Activated CD4-positive, alpha-beta T cell treated with anti-CD3 and anti-CD28 coated beads, Interleukin-2, amount 50 U/mL, for 1 hour (primary cell): ENCODE measurements around the gene CCDC175.

Experiments used
- DNase-seq: peaks from one replicate; pipeline ENCODE4 v3.0.0-alpha.2; 2020

The CCDC175 gene

GRCh38 chr14:59481407-59481806 lies 95.2 kb downstream of the CCDC175 start:
- DNase-seq = no peak

- DNase-seq = no peak
Measured at GRCh38 chr14:59480166-59480565, 96.4 kb downstream of the CCDC175 start.

- no peak for DNase-seq
Measured at GRCh38 chr14:59478540-59478939, 98.1 kb downstream of the CCDC175 start.

- no peak for DNase-seq
Measured at GRCh38 chr14:59475709-59476108, 100.9 kb downstream of the CCDC175 start.

GRCh38 chr14:59474172-59474571 lies 102.4 kb downstream of the CCDC175 start:
- no peak for DNase-seq

- peak; percentile 34 for DNase-seq
Measured at GRCh38 chr14:59465316-59466135, 111.1 kb downstream of the CCDC175 start, which contains the start of gene GPR135. GPR135 (minus strand) TSS chr14:59465380; CDS start chr14:59465226, 154 bp downstream.

- peak; percentile 49 for DNase-seq
Measured at GRCh38 chr14:59464486-59465315, 111.9 kb downstream of the CCDC175 start.

GRCh38 chr14:59463787-59464485 lies 112.7 kb downstream of the CCDC175 start:
- DNase-seq = no peak

- no peak for DNase-seq
Measured at GRCh38 chr14:59461891-59462290, 114.7 kb downstream of the CCDC175 start.

GRCh38 chr14:59460378-59460777 lies 116.2 kb downstream of the CCDC175 start:
- no peak for DNase-seq

- DNase-seq = no peak
Measured at GRCh38 chr14:59458486-59458885, 118.1 kb downstream of the CCDC175 start.

- no peak for DNase-seq
Measured at GRCh38 chr14:59455411-59455810, 121.2 kb downstream of the CCDC175 start.
